Keratinocyte (primary cell): ENCODE data around the gene PRR7.

Experiments
- CTCF ChIP-seq, 3 experiments: IDR thresholded peaks in 1 of 3; conservative IDR thresholded peaks in 1 of 3; optimal IDR thresholded peaks in 1 of 3; 2 replicates in 2 of 3; 3 replicates in 1 of 3; pipeline versions ENCODE3 to v1.5.1; 2011; ENCODE audit warnings: low read length in 3 of 3, mild to moderate bottlenecking in 3 of 3, moderate library complexity in 2 of 3, control low read depth in 1 of 3, inconsistent platforms in 1 of 3; ENCODE audit not compliant: insufficient read depth in 2 of 3; ENCODE audit errors: extremely low read depth in 1 of 3
- EZH2 ChIP-seq: IDR thresholded peaks from one replicate; pipeline ENCODE4 v1.6.1; 2012; ENCODE audit warnings: inconsistent platforms, mild to moderate bottlenecking, low read length, moderate library complexity

- TF ChIP-seq CTCF (optimal IDR thresholded peaks at IDR 0.05 in 1 of 3, IDR thresholded peaks at IDR 0.05 in 1 of 3, conservative IDR thresholded peaks at IDR 0.05 in 1 of 3; ENCODE audit: extremely low read depth in 1 of 3, insufficient read depth in 2 of 3, low read length in 3 of 3) (no peak), EZH2 (no peak)
Observed at GRCh38 chr5:177434437-177434836, 12.2 kb upstream of the PRR7 start.
